Stomach (tissue), 4 donors: ENCODE results near the gene UMAD1.

ENCODE experiments used
- CTCF ChIP-seq, 7 experiments: fragments of 450-650 bp in 4 of 7; fragments of 200-600 bp in 3 of 7; sonication (generic) in 3 of 7; IDR thresholded peaks; one replicate each; pipeline ENCODE4 v1.5.1; 2016 to 2019; ENCODE audit warnings: antibody characterized with exemption in 7 of 7, control low read depth in 2 of 7, mild to moderate bottlenecking in 1 of 7
- POLR2A ChIP-seq, 4 donors: fragments of 450-650 bp; IDR thresholded peaks; one replicate each; pipeline ENCODE4 v1.6.1; 2016; ENCODE audit warnings: antibody characterized with exemption in 4 of 4, control low read depth in 2 of 4, mild to moderate bottlenecking in 1 of 4, moderate library complexity in 1 of 4

GRCh38 chr7:7764520-7765396 lies 124.2 kb downstream of the UMAD1 start:
- TF ChIP-seq CTCF (IDR thresholded peaks at IDR 0.05) (no peak), POLR2A (IDR thresholded peaks at IDR 0.05) (no peak)
